Measurements from ENCODE around the gene TBC1D19.

DNA sequence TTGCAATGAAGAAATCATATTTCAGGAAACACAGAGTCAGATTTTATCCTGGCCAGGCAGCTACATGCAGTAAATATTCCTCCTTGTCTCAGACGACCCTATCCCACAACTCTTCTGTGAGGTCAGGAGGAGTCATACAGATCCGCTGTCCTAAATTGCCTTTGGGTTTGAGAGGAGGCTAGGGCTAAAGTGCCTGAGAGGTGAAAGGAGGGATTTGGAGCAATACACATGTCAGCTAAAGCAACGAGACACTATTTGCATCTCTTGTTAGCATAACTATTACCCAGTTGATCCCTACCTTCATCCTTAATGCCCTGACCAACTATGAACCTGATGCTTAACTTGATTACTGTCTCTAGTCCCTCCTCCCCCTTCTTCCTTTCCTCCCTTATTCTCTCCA is 98.6 kb downstream of the TBC1D19 start:
- TF ChIP-seq, protein P1, sequence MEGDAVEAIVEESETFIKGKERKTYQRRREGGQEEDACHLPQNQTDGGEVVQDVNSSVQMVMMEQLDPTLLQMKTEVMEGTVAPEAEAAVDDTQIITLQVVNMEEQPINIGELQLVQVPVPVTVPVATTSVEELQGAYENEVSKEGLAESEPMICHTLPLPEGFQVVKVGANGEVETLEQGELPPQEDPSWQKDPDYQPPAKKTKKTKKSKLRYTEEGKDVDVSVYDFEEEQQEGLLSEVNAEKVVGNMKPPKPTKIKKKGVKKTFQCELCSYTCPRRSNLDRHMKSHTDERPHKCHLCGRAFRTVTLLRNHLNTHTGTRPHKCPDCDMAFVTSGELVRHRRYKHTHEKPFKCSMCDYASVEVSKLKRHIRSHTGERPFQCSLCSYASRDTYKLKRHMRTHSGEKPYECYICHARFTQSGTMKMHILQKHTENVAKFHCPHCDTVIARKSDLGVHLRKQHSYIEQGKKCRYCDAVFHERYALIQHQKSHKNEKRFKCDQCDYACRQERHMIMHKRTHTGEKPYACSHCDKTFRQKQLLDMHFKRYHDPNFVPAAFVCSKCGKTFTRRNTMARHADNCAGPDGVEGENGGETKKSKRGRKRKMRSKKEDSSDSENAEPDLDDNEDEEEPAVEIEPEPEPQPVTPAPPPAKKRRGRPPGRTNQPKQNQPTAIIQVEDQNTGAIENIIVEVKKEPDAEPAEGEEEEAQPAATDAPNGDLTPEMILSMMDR (IDR thresholded peaks at IDR 0.05; ENCODE audit: insufficient read depth, low read length): no peak
- no peak for TF ChIP-seq POLR2AphosphoS5 (IDR thresholded peaks at IDR 0.05; ENCODE audit: low read depth)
